Measurements from ENCODE around the gene RSU1. TPM values are rescaled to one million over a fixed set of nuclear protein-coding genes. Genes with fewer than 3 reads are reported as not detected.
A peak's percentile ranks its signal among the peaks of the same experiment; 100 is the strongest.

The RSU1 gene
- total and polyA plus RNA-seq, 4 donors = 46.6 to 84.1 (median 68.1) TPM

GRCh38 chr10:16814012-16814411 lies 3.2 kb downstream of the RSU1 start:
- no peaks in the 10 kb centered on the region for H3K9me3 ChIP-seq (ENCODE audit: control insufficient read depth, insufficient read depth, low read length)
- no peaks in the 10 kb centered on the region for H3K36me3 ChIP-seq (ENCODE audit: control insufficient read depth, insufficient read depth, low read length)
- 100% methylated on average over 2 of the region's 3 CpGs for WGBS (ENCODE audit: insufficient coverage)
- H3K4me3 ChIP-seq (ENCODE audit: low read depth, low read length) = no peak overlapping the region
- H3K4me1 ChIP-seq (ENCODE audit: control insufficient read depth, insufficient read depth, low read length) = peaks cover 8% of the 10 kb centered on the region
- DNase-seq (ENCODE audit: low read depth in 4 of 6, low spot score in 6 of 6) = no peak
- no peak overlapping the region for H3K27ac ChIP-seq (ENCODE audit: low read depth, low read length)
- no peaks in the 10 kb centered on the region for H3K27me3 ChIP-seq (ENCODE audit: control insufficient read depth, insufficient read depth, low read length)

GRCh38 chr10:16812676-16813075 lies 4.5 kb downstream of the RSU1 start:
- WGBS (ENCODE audit: insufficient coverage) = no CpG with 5 or more reads among the region's 4 CpGs
- Histone ChIP-seq H3K27me3 (ENCODE audit: control insufficient read depth, insufficient read depth, low read length) (no peaks in the 10 kb centered on the region), H3K36me3 (ENCODE audit: control insufficient read depth, insufficient read depth, low read length) (no peaks in the 10 kb centered on the region), H3K27ac (ENCODE audit: low read depth, low read length) (no peak overlapping the region), H3K9me3 (ENCODE audit: control insufficient read depth, insufficient read depth, low read length) (no peaks in the 10 kb centered on the region), H3K4me3 (ENCODE audit: low read depth, low read length) (no peak overlapping the region), H3K4me1 (ENCODE audit: control insufficient read depth, insufficient read depth, low read length) (peaks cover 8% of the 10 kb centered on the region)
- no peak for DNase-seq (ENCODE audit: low read depth in 4 of 6, low spot score in 6 of 6)

GRCh38 chr10:16811765-16812164 lies 5.5 kb downstream of the RSU1 start:
- Histone ChIP-seq H3K36me3 (ENCODE audit: control insufficient read depth, insufficient read depth, low read length) (no peaks in the 10 kb centered on the region), H3K4me3 (ENCODE audit: low read depth, low read length) (no peak overlapping the region), H3K27ac (ENCODE audit: low read depth, low read length) (no peak overlapping the region), H3K4me1 (ENCODE audit: control insufficient read depth, insufficient read depth, low read length) (peaks cover 6% of the 10 kb centered on the region), H3K9me3 (ENCODE audit: control insufficient read depth, insufficient read depth, low read length) (no peaks in the 10 kb centered on the region), H3K27me3 (ENCODE audit: control insufficient read depth, insufficient read depth, low read length) (no peaks in the 10 kb centered on the region)
- DNase-seq (ENCODE audit: low read depth in 4 of 6, low spot score in 6 of 6) = no peak
- WGBS (ENCODE audit: insufficient coverage) = 81% methylated on average over 5 of the region's 6 CpGs

- no peak overlapping the region for H3K4me3 ChIP-seq (ENCODE audit: low read depth, low read length)
- DNase-seq (ENCODE audit: low read depth in 4 of 6, low spot score in 6 of 6) = no peak
- H3K4me1 ChIP-seq (ENCODE audit: control insufficient read depth, insufficient read depth, low read length) = peaks cover 3% of the 10 kb centered on the region
- no peaks in the 10 kb centered on the region for H3K36me3 ChIP-seq (ENCODE audit: control insufficient read depth, insufficient read depth, low read length)
- H3K27me3 ChIP-seq (ENCODE audit: control insufficient read depth, insufficient read depth, low read length) = no peaks in the 10 kb centered on the region
- WGBS (ENCODE audit: insufficient coverage) = 100% methylated on average over 1 of the region's 3 CpGs
- no peak overlapping the region for H3K27ac ChIP-seq (ENCODE audit: low read depth, low read length)
- no peaks in the 10 kb centered on the region for H3K9me3 ChIP-seq (ENCODE audit: control insufficient read depth, insufficient read depth, low read length)
Measured at GRCh38 chr10:16811292-16811691, 5.9 kb downstream of the RSU1 start.

- WGBS (ENCODE audit: insufficient coverage) = 71% methylated on average over 2 of the region's 6 CpGs
Measured at GRCh38 chr10:16809074-16809718, 8.0 kb downstream of the RSU1 start.

GRCh38 chr10:16804123-16804522 lies 13.1 kb downstream of the RSU1 start:
- Histone ChIP-seq H3K9me3 (ENCODE audit: control insufficient read depth, insufficient read depth, low read length) (no peaks in the 10 kb centered on the region), H3K36me3 (ENCODE audit: control insufficient read depth, insufficient read depth, low read length) (no peaks in the 10 kb centered on the region), H3K27ac (ENCODE audit: low read depth, low read length) (no peak overlapping the region), H3K4me1 (ENCODE audit: control insufficient read depth, insufficient read depth, low read length) (no peaks in the 10 kb centered on the region), H3K27me3 (ENCODE audit: control insufficient read depth, insufficient read depth, low read length) (no peaks in the 10 kb centered on the region), H3K4me3 (ENCODE audit: low read depth, low read length) (no peak overlapping the region)
- 100% methylated on average over 1 of the region's 4 CpGs for WGBS (ENCODE audit: insufficient coverage)
- no peak for DNase-seq (ENCODE audit: low read depth in 4 of 6, low spot score in 6 of 6)

More at GRCh38 chr10:16809074-16809718, 8.0 kb downstream of the RSU1 start:
- H3K4me3 ChIP-seq (ENCODE audit: low read depth, low read length) = no peak overlapping the region
- no peaks in the 10 kb centered on the region for H3K27me3 ChIP-seq (ENCODE audit: control insufficient read depth, insufficient read depth, low read length)
- peak in 2 of 6 donors; percentile 15 for DNase-seq (ENCODE audit: low read depth in 4 of 6, low spot score in 6 of 6)
- H3K27ac ChIP-seq (ENCODE audit: low read depth, low read length) = no peak overlapping the region
- no peaks in the 10 kb centered on the region for H3K36me3 ChIP-seq (ENCODE audit: control insufficient read depth, insufficient read depth, low read length)
- no peaks in the 10 kb centered on the region for H3K4me1 ChIP-seq (ENCODE audit: control insufficient read depth, insufficient read depth, low read length)
- H3K9me3 ChIP-seq (ENCODE audit: control insufficient read depth, insufficient read depth, low read length) = no peaks in the 10 kb centered on the region

GRCh38 chr10:16803464-16803863 lies 13.8 kb downstream of the RSU1 start:
- no peaks in the 10 kb centered on the region for H3K9me3 ChIP-seq (ENCODE audit: control insufficient read depth, insufficient read depth, low read length)
- no peak for DNase-seq (ENCODE audit: low read depth in 4 of 6, low spot score in 6 of 6)
- no CpG with 5 or more reads among the region's 2 CpGs for WGBS (ENCODE audit: insufficient coverage)

GRCh38 chr10:16799621-16800020 lies 17.6 kb downstream of the RSU1 start:
- no peaks in the 10 kb centered on the region for H3K9me3 ChIP-seq (ENCODE audit: control insufficient read depth, insufficient read depth, low read length)
- H3K4me3 ChIP-seq (ENCODE audit: low read depth, low read length) = no peak overlapping the region
- no peak overlapping the region for H3K27ac ChIP-seq (ENCODE audit: low read depth, low read length)
- peaks cover 3% of the 10 kb centered on the region for H3K36me3 ChIP-seq (ENCODE audit: control insufficient read depth, insufficient read depth, low read length)
- WGBS (ENCODE audit: insufficient coverage) = 81% methylated on average over 4 of the region's 8 CpGs
- H3K4me1 ChIP-seq (ENCODE audit: control insufficient read depth, insufficient read depth, low read length) = no peaks in the 10 kb centered on the region
- no peak for DNase-seq (ENCODE audit: low read depth in 4 of 6, low spot score in 6 of 6)
- no peaks in the 10 kb centered on the region for H3K27me3 ChIP-seq (ENCODE audit: control insufficient read depth, insufficient read depth, low read length)

More at GRCh38 chr10:16803464-16803863, 13.8 kb downstream of the RSU1 start:
- Histone ChIP-seq H3K27me3 (ENCODE audit: control insufficient read depth, insufficient read depth, low read length) (no peaks in the 10 kb centered on the region), H3K27ac (ENCODE audit: low read depth, low read length) (no peak overlapping the region), H3K36me3 (ENCODE audit: control insufficient read depth, insufficient read depth, low read length) (no peaks in the 10 kb centered on the region), H3K4me1 (ENCODE audit: control insufficient read depth, insufficient read depth, low read length) (no peaks in the 10 kb centered on the region), H3K4me3 (ENCODE audit: low read depth, low read length) (no peak overlapping the region)

GRCh38 chr10:16798571-16798970 lies 18.7 kb downstream of the RSU1 start:
- WGBS (ENCODE audit: insufficient coverage) = 100% methylated on average over 1 of the region's 5 CpGs
- no peak overlapping the region for H3K27ac ChIP-seq (ENCODE audit: low read depth, low read length)
- no peaks in the 10 kb centered on the region for H3K9me3 ChIP-seq (ENCODE audit: control insufficient read depth, insufficient read depth, low read length)
- DNase-seq (ENCODE audit: low read depth in 4 of 6, low spot score in 6 of 6) = no peak
- H3K36me3 ChIP-seq (ENCODE audit: control insufficient read depth, insufficient read depth, low read length) = peaks cover 3% of the 10 kb centered on the region
- no peak overlapping the region for H3K4me3 ChIP-seq (ENCODE audit: low read depth, low read length)
- H3K4me1 ChIP-seq (ENCODE audit: control insufficient read depth, insufficient read depth, low read length) = no peaks in the 10 kb centered on the region
- no peaks in the 10 kb centered on the region for H3K27me3 ChIP-seq (ENCODE audit: control insufficient read depth, insufficient read depth, low read length)

GRCh38 chr10:16795410-16796073 lies 21.7 kb downstream of the RSU1 start:
- Histone ChIP-seq H3K27ac (ENCODE audit: low read depth, low read length) (no peak overlapping the region), H3K4me1 (ENCODE audit: control insufficient read depth, insufficient read depth, low read length) (no peaks in the 10 kb centered on the region), H3K4me3 (ENCODE audit: low read depth, low read length) (no peak overlapping the region), H3K9me3 (ENCODE audit: control insufficient read depth, insufficient read depth, low read length) (no peaks in the 10 kb centered on the region), H3K27me3 (ENCODE audit: control insufficient read depth, insufficient read depth, low read length) (no peaks in the 10 kb centered on the region), H3K36me3 (ENCODE audit: control insufficient read depth, insufficient read depth, low read length) (peaks cover 3% of the 10 kb centered on the region)
- 96% methylated on average over 7 of the region's 9 CpGs for WGBS (ENCODE audit: insufficient coverage)
- no peak for DNase-seq (ENCODE audit: low read depth in 4 of 6, low spot score in 6 of 6)
